HG03442 (cell line): ENCODE measurements around the gene GEMIN2.
"Not testable (repeated sequence)": the region's sequence is repeated elsewhere in the genome, so short reads cannot be mapped to it uniquely, and the experiment has no call there.

Experiments
- ATAC-seq: cut with Tn5 transposase; IDR thresholded peaks from one replicate; pipeline ENCODE4 v1.9.1; 2021; ENCODE audit warnings: mild to moderate bottlenecking, moderate library complexity; ENCODE audit not compliant: unreplicated experiment

Gene GEMIN2

GRCh38 chr14:39109893-39110715 is 4.0 kb upstream of the GEMIN2 start:
- no peak for ATAC-seq

- no peak for ATAC-seq
These were observed 444 bp upstream of the GEMIN2 start for GRCh38 chr14:39113685-39114072.

GRCh38 chr14:39122330-39123138 is 8.4 kb downstream of the GEMIN2 start:
- ATAC-seq: no peak

- not testable (repeated sequence) for ATAC-seq
These were observed 23.7 kb downstream of the GEMIN2 start for GRCh38 chr14:39137835-39138234.

GRCh38 chr14:39138440-39138839 is 24.3 kb downstream of the GEMIN2 start:
- ATAC-seq: no peak

GRCh38 chr14:39140170-39140569 is 26.0 kb downstream of the GEMIN2 start:
- no peak for ATAC-seq

GRCh38 chr14:39141623-39142022 is 27.5 kb downstream of the GEMIN2 start:
- not testable (repeated sequence) for ATAC-seq

- ATAC-seq: not testable (repeated sequence)
These were observed 29.1 kb downstream of the GEMIN2 start for GRCh38 chr14:39143226-39143625.

- ATAC-seq: no peak
These were observed 31.3 kb downstream of the GEMIN2 start for GRCh38 chr14:39145266-39145966.

GRCh38 chr14:39154594-39155189 is 40.6 kb downstream of the GEMIN2 start:
- no peak for ATAC-seq

- no peak for ATAC-seq
These were observed 43.4 kb downstream of the GEMIN2 start for GRCh38 chr14:39157491-39157890.

- no peak for ATAC-seq
These were observed 44.2 kb downstream of the GEMIN2 start for GRCh38 chr14:39158222-39158858.

GRCh38 chr14:39160494-39160893 is 46.4 kb downstream of the GEMIN2 start:
- no peak for ATAC-seq

GRCh38 chr14:39167797-39168320 is 53.7 kb downstream of the GEMIN2 start:
- not testable (repeated sequence) for ATAC-seq

GRCh38 chr14:39168591-39168990 is 54.5 kb downstream of the GEMIN2 start:
- ATAC-seq: no peak

GRCh38 chr14:39169541-39169900 is 55.4 kb downstream of the GEMIN2 start:
- ATAC-seq: peak; percentile 2

- no peak for ATAC-seq
These were observed 59.1 kb downstream of the GEMIN2 start for GRCh38 chr14:39173198-39173597.

- peak; percentile 93 for ATAC-seq
These were observed 60.7 kb downstream of the GEMIN2 start, which contains the start of gene PNN for GRCh38 chr14:39174560-39175444. Gene PNN (plus strand): TSS chr14:39175254. CDS start chr14:39175280, 26 bp downstream.
